Peyer's patch (tissue), 4 donors: ENCODE measurements around the gene CD93.

ENCODE experiments used
- CTCF ChIP-seq, 6 experiments: fragments of 450-650 bp in 4 of 6; fragments of 200-600 bp in 2 of 6; sonication (generic) in 1 of 6; IDR thresholded peaks; one replicate each; pipeline ENCODE4 v1.5.1; 2017 to 2019; ENCODE audit warnings: antibody characterized with exemption in 6 of 6, mild to moderate bottlenecking in 3 of 6, moderate library complexity in 1 of 6
- POLR2A ChIP-seq, 2 donors: fragments of 450-650 bp; IDR thresholded peaks; one replicate each; pipeline ENCODE4 v1.5.1; 2017; ENCODE audit warnings: antibody characterized with exemption in 2 of 2, mild to moderate bottlenecking in 2 of 2, moderate library complexity in 2 of 2

- TF ChIP-seq CTCF (IDR thresholded peaks at IDR 0.05) = no peak
- TF ChIP-seq POLR2A (IDR thresholded peaks at IDR 0.05) = no peak
These were observed 37.8 kb upstream of the CD93 start for GRCh38 chr20:23123886-23124285.
